NK-92 (cell line): ENCODE measurements around the gene C11orf65.
"Not testable (repeated sequence)": the region's sequence is repeated elsewhere in the genome, so short reads cannot be mapped to it uniquely, and the experiment has no call there.

Experiments
- DNase-seq: peaks from one replicate; lab custom pipeline; 2025; ENCODE audit not compliant: unreplicated experiment; lab: John Stamatoyannopoulos, UW

C11orf65 gene

DNA sequence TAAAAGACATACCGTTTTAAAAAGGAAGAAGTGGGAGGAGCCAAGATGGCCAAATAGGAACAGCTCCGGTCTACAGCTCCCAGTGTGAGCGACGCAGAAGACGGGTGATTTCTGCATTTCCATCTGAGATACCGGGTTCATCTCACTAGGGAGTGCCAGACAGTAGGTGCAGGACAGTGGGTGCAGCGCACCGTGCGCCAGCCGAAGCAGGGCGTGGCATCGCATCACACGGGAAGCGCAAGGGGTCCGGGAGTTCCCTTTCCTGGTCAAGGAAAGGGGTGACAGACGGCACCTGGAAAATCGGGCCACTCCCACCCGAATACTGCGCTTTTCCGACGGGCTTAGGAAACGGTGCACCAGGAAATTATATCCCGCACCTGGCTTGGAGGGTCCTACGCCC is 93.8 kb downstream of the C11orf65 start:
- not testable (repeated sequence) for DNase-seq

DNA sequence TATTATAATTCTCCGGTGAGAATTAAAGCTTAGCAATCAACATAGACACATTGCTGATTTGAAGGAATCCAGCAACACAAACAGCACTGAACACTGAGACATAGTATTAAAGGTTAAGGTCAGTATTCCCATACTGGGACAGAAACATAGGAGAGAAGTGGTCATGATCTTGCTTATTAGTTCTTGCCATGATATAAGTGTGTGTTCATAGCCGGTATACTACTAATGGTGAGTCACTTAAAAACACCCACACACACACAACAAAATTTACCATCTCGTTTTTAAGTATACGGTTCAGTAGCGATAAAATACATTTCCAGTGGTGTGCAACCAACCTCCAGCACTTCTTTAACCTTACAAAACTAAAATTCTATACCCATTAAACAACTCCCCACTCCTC is 96.3 kb downstream of the C11orf65 start:
- DNase-seq: no peak

DNA sequence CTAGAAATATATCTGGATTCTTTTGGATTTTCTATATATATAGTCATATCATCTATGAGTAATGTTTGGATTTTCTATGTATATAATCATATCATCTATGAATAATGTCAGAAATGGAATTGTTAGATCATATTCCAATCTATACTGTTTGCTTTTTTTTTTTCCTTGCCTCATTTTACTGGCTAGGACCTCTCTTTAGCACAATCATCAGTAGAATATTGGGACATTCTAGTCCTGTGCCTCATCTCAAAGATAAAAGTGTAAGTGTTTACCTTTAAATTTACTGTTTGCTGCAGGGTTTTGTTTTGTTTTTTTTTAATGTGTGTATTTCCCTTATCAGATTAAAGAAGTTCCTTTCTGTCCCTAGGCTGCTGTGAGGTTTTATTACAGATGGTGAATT is 97.0 kb downstream of the C11orf65 start:
- no peak for DNase-seq

DNA sequence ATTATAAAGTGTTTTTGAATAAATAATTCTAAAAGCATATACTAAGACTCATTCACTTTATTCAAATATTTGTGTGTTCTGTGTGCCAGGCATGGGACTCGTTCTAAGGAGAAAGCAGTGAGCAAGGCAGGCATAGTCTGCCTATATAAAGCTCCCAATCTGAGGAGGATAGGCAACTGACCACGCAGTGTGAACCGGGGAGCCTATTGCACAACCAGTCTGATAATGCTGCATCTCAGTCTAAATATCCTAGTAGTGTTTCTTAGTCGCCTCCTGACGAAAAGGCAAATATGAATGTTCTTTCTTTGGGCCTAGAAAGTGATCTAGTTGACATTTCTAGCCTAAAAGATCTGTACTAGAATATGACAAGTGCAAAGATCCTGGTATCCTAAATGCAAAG is 98.3 kb downstream of the C11orf65 start:
- DNase-seq: no peak

DNA sequence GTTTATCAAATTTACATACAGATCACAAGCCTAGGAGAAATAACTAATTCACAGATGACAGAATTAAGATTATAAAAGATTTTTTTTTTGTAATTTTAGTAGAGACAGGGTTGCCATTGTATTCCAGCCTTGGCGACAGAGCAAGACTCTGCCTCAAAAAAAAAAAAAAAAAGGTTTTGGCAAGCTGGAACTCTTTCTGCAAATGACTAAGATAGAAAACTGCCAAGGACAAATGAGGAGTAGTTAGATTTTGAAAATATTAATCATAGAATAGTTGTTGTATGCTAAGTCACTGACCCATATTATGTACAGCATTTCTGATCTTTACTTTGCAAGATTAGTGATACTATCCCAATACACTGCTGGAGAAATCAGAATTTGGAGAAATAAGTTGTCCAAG is 99.2 kb downstream of the C11orf65 start:
- DNase-seq: no peak

DNA sequence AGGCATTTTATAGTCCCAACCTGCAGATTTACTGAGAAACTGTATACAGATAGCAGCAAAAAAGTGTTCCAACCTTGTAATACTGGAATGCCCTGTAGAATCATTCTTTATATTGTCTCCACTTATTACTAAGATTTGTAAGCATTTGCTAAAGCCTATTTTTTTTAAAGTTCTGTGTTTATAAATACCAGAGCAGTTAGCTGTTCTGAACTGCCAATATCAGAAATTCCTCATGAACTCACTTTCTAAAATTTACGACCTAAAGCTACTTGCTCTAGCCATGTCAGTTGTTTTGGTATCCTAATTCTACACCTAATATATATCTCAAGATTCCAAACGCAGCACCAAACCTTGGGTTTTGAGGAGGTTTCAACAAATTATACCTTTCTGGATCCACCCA is 103.2 kb downstream of the C11orf65 start:
- DNase-seq: no peak

DNA sequence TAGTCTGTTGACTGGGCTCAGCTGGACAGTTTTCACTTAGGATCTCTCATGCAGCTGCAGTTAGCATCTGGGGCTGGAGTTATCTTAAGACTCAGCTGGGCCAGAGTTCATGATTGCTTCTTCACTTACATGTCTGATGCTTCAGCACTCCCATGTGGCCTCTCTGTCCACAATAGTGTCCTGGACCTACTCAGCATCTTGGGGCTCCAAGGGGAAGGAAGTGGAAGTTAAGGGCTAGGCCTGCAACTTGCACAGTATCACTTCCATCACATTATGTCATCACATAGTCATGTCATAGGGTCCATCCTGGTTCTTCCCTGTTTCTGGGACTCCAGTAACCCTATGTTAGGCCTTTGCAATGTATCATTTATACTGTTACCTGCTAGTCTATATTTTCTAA is 115.9 kb downstream of the C11orf65 start:
- no peak for DNase-seq

DNA sequence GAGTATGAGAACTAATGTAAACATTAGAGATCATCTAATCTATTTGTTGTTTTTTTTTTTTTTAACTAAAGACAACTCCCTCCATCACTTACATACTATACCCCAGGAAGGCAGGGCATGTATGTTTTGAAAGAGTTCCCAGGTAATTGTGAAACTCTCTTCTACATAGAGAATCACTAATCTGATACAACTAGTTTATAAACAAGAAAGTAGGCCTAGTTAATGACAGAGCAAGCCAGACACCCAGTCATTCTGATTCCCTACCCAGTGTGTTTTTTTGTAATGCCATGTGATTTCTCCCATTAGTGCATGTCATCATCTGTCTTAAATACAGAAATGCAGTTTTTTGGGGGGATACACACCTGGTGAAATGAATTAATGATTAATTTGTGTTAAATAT is 120.9 kb downstream of the C11orf65 start:
- no peak for DNase-seq

DNA sequence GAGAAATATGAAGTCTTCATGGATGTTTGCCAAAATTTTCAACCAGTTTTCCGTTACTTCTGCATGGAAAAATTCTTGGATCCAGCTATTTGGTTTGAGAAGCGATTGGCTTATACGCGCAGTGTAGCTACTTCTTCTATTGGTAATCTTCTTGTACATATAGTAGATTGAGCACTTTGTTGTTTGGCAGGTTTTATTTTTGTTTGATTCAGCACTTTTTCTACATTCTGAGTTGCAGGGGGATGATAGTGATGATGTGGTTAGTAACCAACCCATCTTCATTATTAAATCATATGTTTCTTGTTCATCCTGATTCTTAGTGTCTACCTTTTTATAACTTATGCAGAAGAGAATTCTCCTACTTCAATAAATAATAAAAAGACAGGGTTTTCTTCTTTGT is 121.6 kb downstream of the C11orf65 start:
- DNase-seq: no peak

DNA sequence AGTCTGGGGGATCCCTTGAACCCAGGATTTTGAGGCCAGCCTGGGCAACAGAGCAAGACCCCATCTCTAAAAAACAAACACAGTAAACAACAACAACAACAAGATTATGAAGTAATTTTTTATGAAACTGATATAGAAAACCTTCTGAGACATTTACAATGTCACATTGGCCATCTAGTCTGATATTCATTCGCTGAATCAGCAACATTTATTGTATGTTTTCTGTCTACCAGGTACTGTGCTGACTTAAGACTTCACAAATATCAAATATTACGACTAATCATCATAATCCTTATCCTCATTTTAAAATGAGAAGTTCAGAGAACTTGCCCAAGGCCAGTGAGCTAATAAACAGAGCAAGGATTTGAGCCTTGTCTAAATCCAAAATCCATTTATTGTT is 123.6 kb downstream of the C11orf65 start:
- DNase-seq: no peak

DNA sequence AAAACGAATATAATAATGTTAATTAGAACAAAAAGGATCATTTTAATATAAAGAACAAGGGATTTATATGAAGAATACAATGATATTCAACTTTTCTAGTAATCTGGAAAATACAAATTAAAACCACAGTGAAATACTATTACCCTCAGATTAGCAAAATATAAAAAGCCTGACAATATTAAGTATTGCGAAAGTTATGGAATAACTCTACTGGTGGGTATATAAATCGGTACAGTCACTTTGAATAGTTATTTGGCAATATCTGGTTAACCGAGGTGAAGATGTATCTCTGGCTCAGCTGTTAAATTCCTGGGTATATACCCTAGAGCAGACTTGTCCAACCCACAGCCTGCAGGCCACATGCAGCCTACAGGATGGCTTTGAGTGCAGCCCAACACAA is 125.7 kb downstream of the C11orf65 start:
- DNase-seq: no peak

DNA sequence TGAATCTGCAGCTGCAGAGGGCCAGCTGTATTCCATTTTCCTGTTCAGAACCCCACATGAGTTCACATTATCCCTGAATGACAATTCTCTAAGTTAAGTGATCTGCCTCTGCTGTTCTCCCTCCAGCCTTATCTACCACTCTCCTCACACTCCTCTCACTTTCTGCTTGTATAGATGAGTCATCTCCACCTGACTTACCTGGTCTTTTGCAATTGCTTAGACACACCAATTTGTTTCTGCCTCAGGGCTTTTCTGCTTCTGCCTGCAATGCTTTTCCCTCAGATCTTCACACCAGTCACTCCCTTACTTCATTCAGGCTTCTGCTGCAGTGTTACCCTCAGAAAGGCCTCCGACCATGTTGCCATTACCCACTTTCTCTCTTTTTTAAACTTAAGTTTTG is 126.4 kb downstream of the C11orf65 start:
- no peak for DNase-seq

DNA sequence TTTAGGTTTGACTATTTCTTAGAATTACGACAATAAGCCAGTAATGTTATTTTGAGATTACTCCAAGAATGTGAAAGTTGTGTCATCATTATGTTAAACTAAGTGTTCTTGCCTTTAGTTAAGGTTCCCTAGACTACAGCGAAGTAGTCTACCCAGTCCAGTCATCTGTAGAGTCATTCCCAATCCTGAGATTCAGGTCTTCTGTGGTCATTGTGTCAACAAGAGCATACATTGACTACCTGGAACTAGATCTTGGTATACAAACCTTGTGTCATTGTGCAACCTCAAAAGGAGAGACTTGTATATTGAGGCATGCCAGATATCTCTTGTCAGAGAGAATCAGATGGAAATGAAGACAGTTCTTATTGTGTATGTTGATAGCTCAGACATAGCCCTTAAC is 128.6 kb downstream of the C11orf65 start:
- no peak for DNase-seq

DNA sequence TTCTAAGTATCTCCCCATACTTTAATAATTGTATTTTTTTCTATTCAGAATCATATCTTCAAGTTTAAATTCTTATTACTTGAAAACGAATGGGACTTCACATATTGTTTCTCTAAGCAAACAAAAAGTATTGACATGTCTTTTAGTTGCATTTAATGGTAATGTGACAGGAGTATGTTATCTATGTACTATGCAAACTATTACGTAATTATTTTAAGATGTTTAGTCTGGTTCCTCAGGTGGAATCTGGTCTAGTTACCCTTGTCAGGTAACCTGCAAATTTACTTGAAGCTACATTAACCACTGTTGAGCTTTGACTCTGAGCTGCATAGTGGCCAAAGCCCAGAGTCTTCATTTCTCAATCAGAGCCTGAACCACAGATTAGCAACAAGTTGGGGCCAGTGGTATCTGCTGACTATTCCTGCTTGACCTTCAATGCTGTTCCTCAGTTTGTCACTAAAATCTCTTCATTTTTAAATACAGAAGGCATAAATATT is 133.9 kb downstream of the C11orf65 start:
- no peak for DNase-seq
